ENCODE results near the gene PRKCB. TPM values are rescaled to one million over a fixed set of nuclear protein-coding genes. Genes with fewer than 3 reads are reported as not detected.

PRKCB gene
- polyA plus RNA-seq, 2 of the 4 experiments (the other 2 are of a cell fraction): 0.09 to 0.22 TPM

DNA sequence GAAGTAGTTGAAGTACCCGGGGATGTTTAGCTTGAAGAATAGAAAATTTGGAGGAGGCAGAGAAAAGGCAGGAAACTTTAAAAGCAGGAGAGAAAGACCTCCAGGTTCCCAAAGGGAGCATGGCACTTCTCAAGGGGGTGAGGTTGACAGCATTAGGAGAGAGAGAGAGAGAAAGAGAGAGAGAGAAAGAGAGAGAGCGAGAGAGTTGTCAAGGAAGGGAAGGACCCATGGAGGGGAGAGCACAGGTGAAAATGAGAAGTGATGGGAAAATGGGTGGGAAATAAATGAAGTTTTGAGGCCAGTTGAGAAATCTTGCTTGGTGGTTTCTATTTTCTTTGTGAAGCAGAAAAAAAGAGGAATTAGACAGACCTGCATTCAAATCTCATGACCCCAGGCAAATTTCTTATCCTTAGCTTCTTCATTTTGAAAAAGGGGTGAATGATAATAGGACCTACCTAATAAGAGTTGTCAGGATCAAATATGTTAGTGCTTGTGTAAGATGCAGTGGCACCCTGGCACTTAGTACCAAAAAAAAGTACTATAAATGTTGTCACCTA is 24.0 kb downstream of the PRKCB start:
- no peak overlapping the region for H3K27ac ChIP-seq
- FAIRE-seq (no peak), ATAC-seq (no peak), DNase-seq (ENCODE audit: low read depth in 1 of 2, low spot score in 1 of 2) (no peak)
- POLR2A ChIA-PET: no interaction called here
- H3K4me2 ChIP-seq: no peak overlapping the region
- no peaks in the 10 kb centered on the region for H3K9me3 ChIP-seq
- no peaks in the 10 kb centered on the region for H3K4me1 ChIP-seq
- no peak overlapping the region for H3K4me3 ChIP-seq
- no peak for TF ChIP-seq JUN (IDR thresholded peaks at IDR 0.05)
- 28% methylated on average over 2 of the region's 2 CpGs for WGBS (ENCODE audit: missing lambda C conversion rate)
- CTCF ChIA-PET: interaction anchor here (0.9 to 1.0 kb wide), 2 partner anchors 56 to 151 kb away, joined by 3 read pairs; no protein-coding TSS in a partner anchor

DNA sequence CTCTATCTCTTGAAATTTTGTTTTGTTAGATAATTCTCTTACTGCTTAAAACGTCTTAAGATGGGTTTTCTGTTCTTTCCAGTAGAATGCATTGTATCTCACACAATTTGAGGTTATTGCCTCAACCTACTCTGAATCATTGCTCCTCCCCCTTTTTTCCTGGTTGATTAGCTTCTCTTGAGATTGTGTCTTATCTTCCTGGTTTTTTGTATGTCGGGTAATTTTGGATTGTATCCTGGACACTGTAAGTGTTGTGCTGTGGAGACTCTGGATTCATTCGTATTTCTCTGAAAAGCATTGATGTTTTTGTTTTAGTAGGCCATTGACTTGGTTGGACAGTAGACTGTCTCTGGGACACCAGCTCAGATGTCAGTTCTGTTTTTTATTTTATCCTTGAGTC is 26.1 kb downstream of the PRKCB start:
- ChIA-PET POLR2A (no interaction called here), CTCF (interaction anchor here (0.8 to 1.4 kb wide), 4 partner anchors 9 to 130 kb away, joined by 3 read pairs; no protein-coding TSS in a partner anchor)
- Histone ChIP-seq H3K4me2 (no peak overlapping the region), H3K9me3 (no peaks in the 10 kb centered on the region), H3K4me3 (no peak overlapping the region), H3K4me1 (no peaks in the 10 kb centered on the region), H3K27ac (no peak overlapping the region)
- FAIRE-seq: no peak
- no peak for DNase-seq (ENCODE audit: low read depth in 1 of 2, low spot score in 1 of 2)
- no peak for ATAC-seq
- 14% methylated on average over 3 of the region's 3 CpGs for WGBS (ENCODE audit: missing lambda C conversion rate)
- TF ChIP-seq MYC (IDR thresholded peaks at IDR 0.05; ENCODE audit: borderline replicate concordance, low read length) (no peak), EP300 (IDR thresholded peaks at IDR 0.05) (no peak), USF2 (IDR thresholded peaks at IDR 0.05) (no peak), ESRRA (IDR thresholded peaks at IDR 0.05; ENCODE audit: borderline replicate concordance, low read length) (no peak), NPAS2 (CRISPR knock-in tag; IDR thresholded peaks at IDR 0.05; ENCODE audit: borderline replicate concordance) (no peak), GATA3 (IDR thresholded peaks at IDR 0.05; ENCODE audit: borderline replicate concordance) (no peak), POLR2A (IDR thresholded peaks at IDR 0.05; ENCODE audit: low read length) (no peak), MAFK (IDR thresholded peaks at IDR 0.05; ENCODE audit: partially characterized antibody) (no peak), E2F6 (IDR thresholded peaks at IDR 0.05; ENCODE audit: borderline replicate concordance, low read depth) (no peak), BHLHE40 (IDR thresholded peaks at IDR 0.05; ENCODE audit: low read depth, low read length) (no peak)

- H3K4me3 ChIP-seq: no peak overlapping the region
- no peak for DNase-seq (ENCODE audit: low read depth in 1 of 2, low spot score in 1 of 2)
- TF ChIP-seq RAD21 (conservative IDR thresholded peaks at IDR 0.05 in 1 of 2, IDR thresholded peaks at IDR 0.05 in 1 of 2) (no peak), ZNF302 (CRISPR knock-in tag; IDR thresholded peaks at IDR 0.05) (no peak), SMC3 (IDR thresholded peaks at IDR 0.05) (no peak), KDM1A (IDR thresholded peaks at IDR 0.05; ENCODE audit: low read depth) (no peak), ESRRA (IDR thresholded peaks at IDR 0.05; ENCODE audit: borderline replicate concordance, low read length) (no peak), FOSB (CRISPR knock-in tag; IDR thresholded peaks at IDR 0.05) (no peak), E2F6 (IDR thresholded peaks at IDR 0.05; ENCODE audit: borderline replicate concordance, low read depth) (no peak), CBX2 (IDR thresholded peaks at IDR 0.05; ENCODE audit: borderline replicate concordance, low read depth) (no peak), SREBF2 (IDR thresholded peaks at IDR 0.05) (no peak), CHD4 (IDR thresholded peaks at IDR 0.05; ENCODE audit: borderline replicate concordance) (no peak)
- TF ChIP-seq, protein P1, sequence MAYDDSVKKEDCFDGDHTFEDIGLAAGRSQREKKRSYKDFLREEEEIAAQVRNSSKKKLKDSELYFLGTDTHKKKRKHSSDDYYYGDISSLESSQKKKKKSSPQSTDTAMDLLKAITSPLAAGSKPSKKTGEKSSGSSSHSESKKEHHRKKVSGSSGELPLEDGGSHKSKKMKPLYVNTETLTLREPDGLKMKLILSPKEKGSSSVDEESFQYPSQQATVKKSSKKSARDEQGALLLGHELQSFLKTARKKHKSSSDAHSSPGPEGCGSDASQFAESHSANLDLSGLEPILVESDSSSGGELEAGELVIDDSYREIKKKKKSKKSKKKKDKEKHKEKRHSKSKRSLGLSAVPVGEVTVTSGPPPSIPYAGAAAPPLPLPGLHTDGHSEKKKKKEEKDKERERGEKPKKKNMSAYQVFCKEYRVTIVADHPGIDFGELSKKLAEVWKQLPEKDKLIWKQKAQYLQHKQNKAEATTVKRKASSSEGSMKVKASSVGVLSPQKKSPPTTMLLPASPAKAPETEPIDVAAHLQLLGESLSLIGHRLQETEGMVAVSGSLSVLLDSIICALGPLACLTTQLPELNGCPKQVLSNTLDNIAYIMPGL (CRISPR knock-in tag; IDR thresholded peaks at IDR 0.05; ENCODE audit: borderline replicate concordance): no peak
- no peak for FAIRE-seq
- no peaks in the 10 kb centered on the region for H3K4me1 ChIP-seq
- ChIA-PET CTCF (interaction anchor here (0.8 to 1.2 kb wide), 2 partner anchors 10 to 129 kb away, joined by 3 read pairs; no protein-coding TSS in a partner anchor), POLR2A (no interaction called here)
- ATAC-seq: no peak
- WGBS (ENCODE audit: missing lambda C conversion rate): 12% methylated on average over 6 of the region's 6 CpGs
- no peak overlapping the region for H3K4me2 ChIP-seq
- no peaks in the 10 kb centered on the region for H3K9me3 ChIP-seq
- no peak overlapping the region for H3K27ac ChIP-seq
These were observed 26.8 kb downstream of the PRKCB start for GRCh38 chr16:23862556-23862955.

Measured in A549 (cell line).